Activated CD8-positive, alpha-beta memory T cell treated with anti-CD3 and anti-CD28 coated beads for 4 hours (primary cell): ENCODE measurements around the gene ATP1B2.
"Not testable (repeated sequence)": the region's sequence is repeated elsewhere in the genome, so short reads cannot be mapped to it uniquely, and the experiment has no call there.

Experiments used
- DNase-seq, 2 donors: peaks; one replicate each; pipeline ENCODE4 v3.0.0-alpha.2; 2020; ENCODE audit warnings: low read depth in 2 of 2

The ATP1B2 gene

GRCh38 chr17:7634384-7634783, 16.3 kb upstream of the ATP1B2 start:
- DNase-seq, result no peak

- no peak for DNase-seq
Measured at GRCh38 chr17:7636163-7636562, 14.6 kb upstream of the ATP1B2 start.

- DNase-seq, result no peak
Measured at GRCh38 chr17:7640783-7641182, 9.9 kb upstream of the ATP1B2 start.

- not testable (repeated sequence) for DNase-seq
Measured at GRCh38 chr17:7641635-7642034, 9.1 kb upstream of the ATP1B2 start.

- no peak for DNase-seq
Measured at GRCh38 chr17:7644775-7645174, 6.0 kb upstream of the ATP1B2 start.

GRCh38 chr17:7646457-7646856, 4.3 kb upstream of the ATP1B2 start:
- no peak for DNase-seq

GRCh38 chr17:7647018-7647417, 3.7 kb upstream of the ATP1B2 start:
- DNase-seq, result no peak

GRCh38 chr17:7651097-7651664, 455 bp downstream of the ATP1B2 start:
- DNase-seq, result no peak

GRCh38 chr17:7651665-7652387, 1.1 kb downstream of the ATP1B2 start:
- no peak for DNase-seq

- DNase-seq, result no peak
Measured at GRCh38 chr17:7652388-7653356, 1.9 kb downstream of the ATP1B2 start.

- DNase-seq, result no peak
Measured at GRCh38 chr17:7654832-7655540, 4.3 kb downstream of the ATP1B2 start.

GRCh38 chr17:7655541-7655840, 4.8 kb downstream of the ATP1B2 start:
- DNase-seq, result no peak

- no peak for DNase-seq
Measured at GRCh38 chr17:7656958-7657609, 6.4 kb downstream of the ATP1B2 start.

- no peak for DNase-seq
Measured at GRCh38 chr17:7667656-7668406, 17.1 kb downstream of the ATP1B2 start.

- no peak for DNase-seq
Measured at GRCh38 chr17:7668482-7668881, 17.8 kb downstream of the ATP1B2 start.

GRCh38 chr17:7673239-7673638, 22.5 kb downstream of the ATP1B2 start:
- DNase-seq, result no peak

GRCh38 chr17:7674934-7675333, 24.2 kb downstream of the ATP1B2 start:
- no peak for DNase-seq

GRCh38 chr17:7676533-7676932, 25.8 kb downstream of the ATP1B2 start:
- no peak for DNase-seq

GRCh38 chr17:7677388-7678067, 26.8 kb downstream of the ATP1B2 start:
- DNase-seq, result no peak

GRCh38 chr17:7684851-7685532, 34.3 kb downstream of the ATP1B2 start:
- no peak for DNase-seq
